ENCODE results near the gene GPSM1. TPM values are rescaled to one million over a fixed set of nuclear protein-coding genes. Genes with fewer than 3 reads are reported as not detected.

The GPSM1 gene
- total RNA-seq, 1 experiment from 2014 or later, result 26.9 TPM

GRCh38 chr9:136284311-136284710 is 43.0 kb upstream of the GPSM1 start:
- DNase-seq (no peak), ATAC-seq (no peak)
- H3K36me3 ChIP-seq (ENCODE audit: low read depth, low read length), result no peaks in the 10 kb centered on the region
- no peak overlapping the region for H3K4me2 ChIP-seq (ENCODE audit: low read length)
- no peak overlapping the region for H3K4me3 ChIP-seq (ENCODE audit: low read length)
- no peaks in the 10 kb centered on the region for H3K79me2 ChIP-seq (ENCODE audit: low read length)
- no peak overlapping the region for H2AFZ ChIP-seq (ENCODE audit: low read length)
- no peak overlapping the region for H3K27ac ChIP-seq (ENCODE audit: low read length)
- H3K9me3 ChIP-seq (ENCODE audit: low read length), result no peaks in the 10 kb centered on the region
- H3K9ac ChIP-seq (ENCODE audit: low read length), result no peak overlapping the region
- no peaks in the 10 kb centered on the region for H3F3A ChIP-seq (ENCODE audit: low read length, unreplicated experiment)
- H3K27me3 ChIP-seq (ENCODE audit: low read length), result no peaks in the 10 kb centered on the region
- BruUV-seq (replicated peaks), result no TSS peak
- TF ChIP-seq EZH2phosphoT487 (IDR thresholded peaks at IDR 0.05; ENCODE audit: borderline replicate concordance, low read length) (no peak), EZH2 (IDR thresholded peaks at IDR 0.05; ENCODE audit: low read length, unreplicated experiment) (no peak), CTCF (conservative IDR thresholded peaks at IDR 0.05; ENCODE audit: low read depth, low read length) (no peak)
- no peaks in the 10 kb centered on the region for H3K9me2 ChIP-seq (replicated peaks; ENCODE audit: low read length)
- intact Hi-C loops (cut with micrococcal nuclease), result loop anchor here (5.0 kb wide), 1 partner anchor 147 kb away; no protein-coding TSS in a partner anchor
- ChIA-PET POLR2A (ENCODE audit: unreplicated experiment) (no interaction called here), CTCF (no interaction called here)
- H4K20me1 ChIP-seq (ENCODE audit: low read length), result no peaks in the 10 kb centered on the region
- peaks cover 5% of the 10 kb centered on the region; the same call in 1 of the 2 replicates for H3K4me1 ChIP-seq (ENCODE audit: insufficient read depth, low read length)

- no peak for ATAC-seq
- no peak overlapping the region for H3K4me3 ChIP-seq (ENCODE audit: low read length)
- no peaks in the 10 kb centered on the region for H3K27me3 ChIP-seq (ENCODE audit: low read length)
- H3K79me2 ChIP-seq (ENCODE audit: low read length), result no peaks in the 10 kb centered on the region
- H3K9me2 ChIP-seq (replicated peaks; ENCODE audit: low read length), result no peaks in the 10 kb centered on the region
- no peak overlapping the region for H3K27ac ChIP-seq (ENCODE audit: low read length)
- H3K9me3 ChIP-seq (ENCODE audit: low read length), result no peaks in the 10 kb centered on the region
- no peak overlapping the region for H3K4me2 ChIP-seq (ENCODE audit: low read length)
- H3F3A ChIP-seq (ENCODE audit: low read length, unreplicated experiment), result no peaks in the 10 kb centered on the region
- POLR2A ChIA-PET (ENCODE audit: unreplicated experiment), result no interaction called here
- no peak for TF ChIP-seq EZH2 (IDR thresholded peaks at IDR 0.05; ENCODE audit: low read length, unreplicated experiment)
- TF ChIP-seq EZH2phosphoT487 (IDR thresholded peaks at IDR 0.05; ENCODE audit: borderline replicate concordance, low read length), result no peak
- TF ChIP-seq CTCF (conservative IDR thresholded peaks at IDR 0.05; ENCODE audit: low read depth, low read length), result no peak
- no peak for DNase-seq
- no peak overlapping the region for H3K9ac ChIP-seq (ENCODE audit: low read length)
- intact Hi-C loops (cut with micrococcal nuclease), result loop anchor here (5.0 kb wide), 1 partner anchor 148 kb away; no protein-coding TSS in a partner anchor
- CTCF ChIA-PET, result no interaction called here
- no peak overlapping the region for H2AFZ ChIP-seq (ENCODE audit: low read length)
- peaks cover 5% of the 10 kb centered on the region; the same call in 1 of the 2 replicates for H3K4me1 ChIP-seq (ENCODE audit: insufficient read depth, low read length)
- no TSS peak for BruUV-seq (replicated peaks)
- H3K36me3 ChIP-seq (ENCODE audit: low read depth, low read length), result no peaks in the 10 kb centered on the region
- H4K20me1 ChIP-seq (ENCODE audit: low read length), result no peaks in the 10 kb centered on the region
Measured at GRCh38 chr9:136284951-136285350, 42.4 kb upstream of the GPSM1 start.

GRCh38 chr9:136285501-136286358 is 41.6 kb upstream of the GPSM1 start:
- H3K9me3 ChIP-seq (ENCODE audit: low read length), result no peaks in the 10 kb centered on the region
- no TSS peak for BruUV-seq (replicated peaks)
- POLR2A ChIA-PET (ENCODE audit: unreplicated experiment), result no interaction called here
- peaks cover 5% of the 10 kb centered on the region; the same call in 1 of the 2 replicates for H3K4me1 ChIP-seq (ENCODE audit: insufficient read depth, low read length)
- H3K27ac ChIP-seq (ENCODE audit: low read length), result no peak overlapping the region
- CTCF ChIA-PET, result no interaction called here
- H3K79me2 ChIP-seq (ENCODE audit: low read length), result no peaks in the 10 kb centered on the region
- H3K9me2 ChIP-seq (replicated peaks; ENCODE audit: low read length), result no peaks in the 10 kb centered on the region
- no peak overlapping the region for H3K9ac ChIP-seq (ENCODE audit: low read length)
- no peak overlapping the region for H3K4me2 ChIP-seq (ENCODE audit: low read length)
- intact Hi-C loops (cut with micrococcal nuclease), result no loop called here
- no peaks in the 10 kb centered on the region for H4K20me1 ChIP-seq (ENCODE audit: low read length)
- TF ChIP-seq EZH2phosphoT487 (IDR thresholded peaks at IDR 0.05; ENCODE audit: borderline replicate concordance, low read length), result no peak
- TF ChIP-seq CTCF (conservative IDR thresholded peaks at IDR 0.05; ENCODE audit: low read depth, low read length), result no peak
- TF ChIP-seq EZH2 (IDR thresholded peaks at IDR 0.05; ENCODE audit: low read length, unreplicated experiment), result no peak
- no peaks in the 10 kb centered on the region for H3F3A ChIP-seq (ENCODE audit: low read length, unreplicated experiment)
- H2AFZ ChIP-seq (ENCODE audit: low read length), result no peak overlapping the region
- H3K4me3 ChIP-seq (ENCODE audit: low read length), result no peak overlapping the region
- no peaks in the 10 kb centered on the region for H3K27me3 ChIP-seq (ENCODE audit: low read length)
- ATAC-seq, result no peak
- no peak for DNase-seq
- no peaks in the 10 kb centered on the region for H3K36me3 ChIP-seq (ENCODE audit: low read depth, low read length)

All from PC-3 (cell line).